ENCODE data around the gene TCP10L. TPM values are rescaled to one million over a fixed set of nuclear protein-coding genes. Genes with fewer than 3 reads are reported as not detected.

The TCP10L gene
- total and polyA plus RNA-seq, 3 donors from 2014 or later, result 81.3 to 350 (median 107) TPM

DNA sequence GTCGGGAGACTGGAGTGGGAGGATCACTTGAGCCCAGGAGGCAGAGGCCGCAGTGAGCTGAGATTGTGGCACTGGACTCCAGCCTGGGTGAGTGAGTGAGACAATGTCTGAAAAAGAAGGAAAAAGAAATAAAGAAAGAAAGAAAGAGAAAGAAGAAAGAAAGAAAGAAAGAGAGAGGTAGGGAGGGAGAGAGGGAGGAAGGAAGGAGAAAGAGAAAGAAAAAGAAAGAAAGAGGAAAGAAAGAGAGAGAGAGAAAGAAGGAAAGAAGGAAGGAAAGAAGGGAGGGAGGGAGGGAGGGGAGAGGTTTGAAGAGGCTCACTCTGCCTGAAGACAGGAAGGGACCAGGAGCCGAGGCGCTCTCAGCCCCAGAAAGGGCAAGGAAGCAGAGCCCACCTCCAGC, 4.8 kb upstream of the TCP10L start:
- WGBS, 2 donors, result 78 to 80% methylated on average over 4 of the region's 4 CpGs
- Histone ChIP-seq H3K36me3 (ENCODE audit: low read depth, missing control alignments) (no peaks in the 10 kb centered on the region), H3K27ac (no peak overlapping the region), H3K9me3 (no peaks in the 10 kb centered on the region), H3K4me3 (no peak overlapping the region), H3K27me3 (no peaks in the 10 kb centered on the region), H3K4me1 (no peaks in the 10 kb centered on the region)
- no peak for TF ChIP-seq POLR2A (IDR thresholded peaks at IDR 0.05)
- no peak for DNase-seq
- intact Hi-C loops (cut with DNase I; ENCODE audit: low total_unique reads), result no loop called here

GRCh38 chr21:32587651-32588050, 2.3 kb upstream of the TCP10L start:
- no peaks in the 10 kb centered on the region for H3K4me1 ChIP-seq
- H3K4me3 ChIP-seq, result no peak overlapping the region
- no peaks in the 10 kb centered on the region for H3K36me3 ChIP-seq (ENCODE audit: low read depth, missing control alignments)
- no peaks in the 10 kb centered on the region for H3K9me3 ChIP-seq
- no peak overlapping the region for H3K27ac ChIP-seq
- DNase-seq, result no peak
- intact Hi-C loops (cut with DNase I; ENCODE audit: low total_unique reads), result no loop called here
- TF ChIP-seq POLR2A (IDR thresholded peaks at IDR 0.05), result no peak
- TF ChIP-seq, protein P1, sequence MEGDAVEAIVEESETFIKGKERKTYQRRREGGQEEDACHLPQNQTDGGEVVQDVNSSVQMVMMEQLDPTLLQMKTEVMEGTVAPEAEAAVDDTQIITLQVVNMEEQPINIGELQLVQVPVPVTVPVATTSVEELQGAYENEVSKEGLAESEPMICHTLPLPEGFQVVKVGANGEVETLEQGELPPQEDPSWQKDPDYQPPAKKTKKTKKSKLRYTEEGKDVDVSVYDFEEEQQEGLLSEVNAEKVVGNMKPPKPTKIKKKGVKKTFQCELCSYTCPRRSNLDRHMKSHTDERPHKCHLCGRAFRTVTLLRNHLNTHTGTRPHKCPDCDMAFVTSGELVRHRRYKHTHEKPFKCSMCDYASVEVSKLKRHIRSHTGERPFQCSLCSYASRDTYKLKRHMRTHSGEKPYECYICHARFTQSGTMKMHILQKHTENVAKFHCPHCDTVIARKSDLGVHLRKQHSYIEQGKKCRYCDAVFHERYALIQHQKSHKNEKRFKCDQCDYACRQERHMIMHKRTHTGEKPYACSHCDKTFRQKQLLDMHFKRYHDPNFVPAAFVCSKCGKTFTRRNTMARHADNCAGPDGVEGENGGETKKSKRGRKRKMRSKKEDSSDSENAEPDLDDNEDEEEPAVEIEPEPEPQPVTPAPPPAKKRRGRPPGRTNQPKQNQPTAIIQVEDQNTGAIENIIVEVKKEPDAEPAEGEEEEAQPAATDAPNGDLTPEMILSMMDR (IDR thresholded peaks at IDR 0.05), result no peak
- H3K27me3 ChIP-seq, result no peaks in the 10 kb centered on the region
- WGBS, 2 donors, result 94 to 96% methylated on average over 5 of the region's 5 CpGs

- no peak overlapping the region for H3K4me3 ChIP-seq
- H3K9me3 ChIP-seq, result no peaks in the 10 kb centered on the region
- no peaks in the 10 kb centered on the region for H3K36me3 ChIP-seq (ENCODE audit: low read depth, missing control alignments)
- no peaks in the 10 kb centered on the region for H3K27me3 ChIP-seq
- TF ChIP-seq, protein P1 (IDR thresholded peaks at IDR 0.05), result no peak
- no peak for TF ChIP-seq POLR2A (IDR thresholded peaks at IDR 0.05)
- WGBS, 2 donors, result 79 to 90% methylated on average over 13 of the region's 13 CpGs
- DNase-seq, result no peak
- intact Hi-C loops (cut with DNase I; ENCODE audit: low total_unique reads), result no loop called here
- H3K4me1 ChIP-seq, result no peaks in the 10 kb centered on the region
- H3K27ac ChIP-seq, result no peak overlapping the region
These were observed 1.8 kb upstream of the TCP10L start for GRCh38 chr21:32587120-32587519.

- DNase-seq, result no peak
- Histone ChIP-seq H3K36me3 (ENCODE audit: low read depth, missing control alignments) (no peaks in the 10 kb centered on the region), H3K9me3 (no peaks in the 10 kb centered on the region), H3K4me1 (no peaks in the 10 kb centered on the region), H3K27ac (no peak overlapping the region), H3K4me3 (no peak overlapping the region), H3K27me3 (no peaks in the 10 kb centered on the region)
- TF ChIP-seq, protein P1 (IDR thresholded peaks at IDR 0.05), result no peak
- TF ChIP-seq POLR2A (IDR thresholded peaks at IDR 0.05), result no peak
- intact Hi-C loops (cut with DNase I; ENCODE audit: low total_unique reads), result no loop called here
- 92 to 93% methylated on average over 9 of the region's 9 CpGs for WGBS, 2 donors
These were observed 647 bp upstream of the TCP10L start for GRCh38 chr21:32585970-32586369.

- no peaks in the 10 kb centered on the region for H3K9me3 ChIP-seq
- WGBS, 2 donors, result 91 to 93% methylated on average over 7 to 8 of the region's 8 CpGs
- no peaks in the 10 kb centered on the region for H3K27me3 ChIP-seq
- intact Hi-C loops (cut with DNase I; ENCODE audit: low total_unique reads), result no loop called here
- H3K36me3 ChIP-seq (ENCODE audit: low read depth, missing control alignments), result no peaks in the 10 kb centered on the region
- no peaks in the 10 kb centered on the region for H3K4me1 ChIP-seq
- DNase-seq, result no peak
- no peak overlapping the region for H3K27ac ChIP-seq
- H3K4me3 ChIP-seq, result no peak overlapping the region
- TF ChIP-seq, protein P1 (IDR thresholded peaks at IDR 0.05), result no peak
- TF ChIP-seq POLR2A (IDR thresholded peaks at IDR 0.05), result no peak
These were observed 851 bp downstream of the TCP10L start for GRCh38 chr21:32584472-32584871.
